Trophoblast cell (in vitro differentiated cells and primary cell): ENCODE data around the gene PRPSAP2.
A peak's percentile ranks its signal among the peaks of the same experiment; 100 is the strongest.

Source experiments
- DNase-seq, 2 donors: peaks; one replicate each; pipeline ENCODE4 v3.0.0-alpha.2; 2016
- H2AFZ ChIP-seq: 2 replicates; pipeline ENCODE4 v1.6.1; 2013; ENCODE audit warnings: low read length, moderate library complexity, mild to moderate bottlenecking; ENCODE audit not compliant: insufficient read depth, poor library complexity
- H2AK5ac ChIP-seq: 2 replicates; pipeline ENCODE4 v1.6.1; 2013; ENCODE audit warnings: mild to moderate bottlenecking, low read length
- H2BK120ac ChIP-seq: 2 replicates; pipeline ENCODE4 v1.6.1; 2013; ENCODE audit warnings: low read length, mild to moderate bottlenecking, moderate library complexity; ENCODE audit not compliant: insufficient read depth, poor library complexity
- H2BK12ac ChIP-seq: 2 replicates; pipeline ENCODE4 v1.6.1; 2013; ENCODE audit warnings: mild to moderate bottlenecking, low read length, moderate library complexity
- H2BK5ac ChIP-seq: 2 replicates; pipeline ENCODE4 v1.6.1; 2013; ENCODE audit warnings: low read length, low read depth, moderate library complexity, mild to moderate bottlenecking; ENCODE audit not compliant: poor library complexity
- H3K14ac ChIP-seq: 2 replicates; pipeline ENCODE4 v1.6.1; 2013; ENCODE audit warnings: mild to moderate bottlenecking, low read length
- H3K18ac ChIP-seq: 2 replicates; pipeline ENCODE4 v1.6.1; 2013; ENCODE audit warnings: mild to moderate bottlenecking, low read length
- H3K23ac ChIP-seq: 2 replicates; pipeline ENCODE4 v1.6.1; 2013; ENCODE audit warnings: low read length
- H3K27ac ChIP-seq: 2 replicates; pipeline ENCODE4 v1.5.1; 2013; ENCODE audit warnings: low read depth, mild to moderate bottlenecking, inconsistent platforms, low read length, moderate library complexity
- H3K27me3 ChIP-seq: 2 replicates; pipeline ENCODE4 v1.6.1; 2013; ENCODE audit warnings: inconsistent platforms, mild to moderate bottlenecking, low read length, moderate library complexity; ENCODE audit not compliant: insufficient read depth
- H3K36me3 ChIP-seq, 2 experiments: 1 replicate in 1 of 2; 2 replicates in 1 of 2; pipeline ENCODE4 v1.6.1; 2013; ENCODE audit warnings: low read length in 2 of 2, mild to moderate bottlenecking in 2 of 2, moderate library complexity in 1 of 2; ENCODE audit not compliant: insufficient read depth in 2 of 2, control insufficient read depth in 1 of 2
- H3K4ac ChIP-seq: 2 replicates; pipeline ENCODE4 v1.6.1; 2013; ENCODE audit warnings: low read depth, mild to moderate bottlenecking, low read length, moderate library complexity
- H3K4me1 ChIP-seq, 2 experiments: 1 replicate in 1 of 2; 2 replicates in 1 of 2; pipeline ENCODE4 v1.6.1; 2013; ENCODE audit warnings: low read length in 2 of 2, mild to moderate bottlenecking in 2 of 2, moderate library complexity in 1 of 2; ENCODE audit not compliant: insufficient read depth in 2 of 2, control insufficient read depth in 1 of 2
- H3K4me2 ChIP-seq: 2 replicates; pipeline ENCODE4 v1.6.1; 2013; ENCODE audit warnings: inconsistent platforms, mild to moderate bottlenecking, low read length, moderate library complexity
- H3K4me3 ChIP-seq: 2 replicates; pipeline ENCODE4 v1.5.1; 2013; ENCODE audit warnings: mild to moderate bottlenecking, low read depth, low read length, inconsistent platforms
- H3K79me1 ChIP-seq: one replicate; pipeline ENCODE4 v1.6.1; 2013; ENCODE audit warnings: low read length
- H3K79me2 ChIP-seq: 2 replicates; pipeline ENCODE4 v1.6.1; 2013; ENCODE audit warnings: low read length, mild to moderate bottlenecking; ENCODE audit not compliant: control insufficient read depth, insufficient read depth, poor library complexity
- H3K9ac ChIP-seq: 2 replicates; pipeline ENCODE4 v1.6.1; 2013; ENCODE audit warnings: mild to moderate bottlenecking, low read length
- H3K9me3 ChIP-seq: 2 replicates; pipeline ENCODE4 v1.6.1; 2013; ENCODE audit warnings: low read depth, mild to moderate bottlenecking, control low read depth, inconsistent platforms, low read length; ENCODE audit not compliant: insufficient read depth
- H4K12ac ChIP-seq: 2 replicates; pipeline ENCODE4 v1.6.1; 2013; ENCODE audit warnings: low read depth, mild to moderate bottlenecking, low read length, moderate library complexity
- H4K8ac ChIP-seq: 2 replicates; pipeline ENCODE4 v1.6.1; 2013; ENCODE audit warnings: low read depth, mild to moderate bottlenecking, low read length, moderate library complexity
- H4K91ac ChIP-seq: one replicate; pipeline ENCODE4 v1.6.1; 2013; ENCODE audit warnings: low read depth, mild to moderate bottlenecking, low read length, moderate library complexity
- WGBS: extraction: QIAGEN DNeasy Blood & Tissue Kit; methylation state at CpG from one replicate; pipeline ENCODE4 v1.1.7; 2013; ENCODE audit warnings: missing lambda C conversion rate; ENCODE audit not compliant: insufficient read length, insufficient coverage; ENCODE audit errors: extremely low coverage; 5-methylcytosine and 5-hydroxymethylcytosine counted together

The PRPSAP2 gene

GRCh38 chr17:18968945-18969887 is 111.3 kb downstream of the PRPSAP2 start:
- Histone ChIP-seq H3K4me3 (no peak overlapping the region), H4K8ac (peak overlapping the region; percentile 54), H2BK120ac (peak overlapping the region; percentile 48), H3K36me3 (peaks cover 29 to 39% of the 10 kb centered on the region in 2 experiments), H4K91ac (peak overlapping the region; percentile 73), H3K27ac (no peak overlapping the region), H2BK5ac (no peak overlapping the region), H3K4ac (no peak overlapping the region), H2BK12ac (peak overlapping the region; percentile 75), H3K79me1 (peaks cover 17% of the 10 kb centered on the region), H3K14ac (peak overlapping the region; percentile 14), H2AFZ (no peak overlapping the region), H3K18ac (peak overlapping the region; percentile 57), H2AK5ac (peak overlapping the region; percentile 65), H4K12ac (no peak overlapping the region), H3K27me3 (no peaks in the 10 kb centered on the region), H3K9me3 (peaks cover 6% of the 10 kb centered on the region), H3K4me2 (no peak overlapping the region), H3K79me2 (no peaks in the 10 kb centered on the region), H3K4me1 (peaks cover 25 to 30% of the 10 kb centered on the region in 2 experiments), H3K9ac (no peak overlapping the region), H3K23ac (no peak overlapping the region)
- no CpG with 5 or more reads among the region's 23 CpGs for WGBS
- peak; percentile 85 to 87 for DNase-seq

- Histone ChIP-seq H3K36me3 (peaks cover 33 to 46% of the 10 kb centered on the region in 2 experiments), H3K27ac (no peak overlapping the region), H2BK12ac (no peak overlapping the region), H2BK5ac (no peak overlapping the region), H2AK5ac (no peak overlapping the region), H3K23ac (no peak overlapping the region), H3K4ac (no peak overlapping the region), H3K4me1 (peaks cover 25 to 26% of the 10 kb centered on the region in 2 experiments), H3K14ac (no peak overlapping the region), H3K9ac (no peak overlapping the region), H3K27me3 (no peaks in the 10 kb centered on the region), H3K79me2 (no peaks in the 10 kb centered on the region), H3K79me1 (peaks cover 13% of the 10 kb centered on the region), H4K12ac (no peak overlapping the region), H3K18ac (no peak overlapping the region), H4K91ac (no peak overlapping the region), H3K4me2 (no peak overlapping the region), H2AFZ (no peak overlapping the region), H3K9me3 (peaks cover 6% of the 10 kb centered on the region), H3K4me3 (no peak overlapping the region), H4K8ac (no peak overlapping the region), H2BK120ac (no peak overlapping the region)
- no peak for DNase-seq
- WGBS = no CpG with 5 or more reads among the region's 28 CpGs
Observed at GRCh38 chr17:18970582-18971480, 112.9 kb downstream of the PRPSAP2 start.

- Histone ChIP-seq H2BK120ac (no peak overlapping the region), H3K23ac (no peak overlapping the region), H3K79me1 (peaks cover 13% of the 10 kb centered on the region), H3K18ac (no peak overlapping the region), H4K8ac (no peak overlapping the region), H3K14ac (no peak overlapping the region), H2AFZ (no peak overlapping the region), H3K4ac (no peak overlapping the region), H3K9me3 (peaks cover 6% of the 10 kb centered on the region), H3K4me2 (no peak overlapping the region), H3K27ac (no peak overlapping the region), H4K91ac (no peak overlapping the region), H3K9ac (no peak overlapping the region), H2BK12ac (no peak overlapping the region), H2BK5ac (no peak overlapping the region), H3K4me3 (no peak overlapping the region), H3K4me1 (peaks cover 25 to 26% of the 10 kb centered on the region in 2 experiments), H3K27me3 (no peaks in the 10 kb centered on the region), H3K36me3 (peaks cover 40 to 53% of the 10 kb centered on the region in 2 experiments), H3K79me2 (no peaks in the 10 kb centered on the region), H2AK5ac (no peak overlapping the region), H4K12ac (no peak overlapping the region)
- no peak for DNase-seq
- no CpG with 5 or more reads among the region's 7 CpGs for WGBS
Observed at GRCh38 chr17:18971801-18972200, 113.9 kb downstream of the PRPSAP2 start.

- no peak overlapping the region for H4K91ac ChIP-seq
Observed at GRCh38 chr17:18974407-18975149, 116.6 kb downstream of the PRPSAP2 start.

More at GRCh38 chr17:18974407-18975149, 116.6 kb downstream of the PRPSAP2 start:
- no peak for DNase-seq
- no peak overlapping the region for H3K4ac ChIP-seq
- no peak overlapping the region for H4K8ac ChIP-seq
- no peaks in the 10 kb centered on the region for H3K79me2 ChIP-seq
- no peak overlapping the region for H2BK12ac ChIP-seq
- no peaks in the 10 kb centered on the region for H3K79me1 ChIP-seq
- H3K9me3 ChIP-seq = peaks cover 4% of the 10 kb centered on the region
- no peak overlapping the region for H2BK5ac ChIP-seq
- WGBS = no CpG with 5 or more reads among the region's 10 CpGs
- H3K23ac ChIP-seq = no peak overlapping the region
- no peaks in the 10 kb centered on the region for H3K4me1 ChIP-seq
- no peak overlapping the region for H2AK5ac ChIP-seq
- no peak overlapping the region for H3K4me3 ChIP-seq
- no peak overlapping the region for H3K14ac ChIP-seq
- no peak overlapping the region for H3K4me2 ChIP-seq
- no peak overlapping the region for H3K27ac ChIP-seq
- H2AFZ ChIP-seq = no peak overlapping the region
- H3K36me3 ChIP-seq = peaks cover 67 to 68% of the 10 kb centered on the region in 2 experiments
- no peak overlapping the region for H4K12ac ChIP-seq
- H2BK120ac ChIP-seq = no peak overlapping the region
- no peak overlapping the region for H3K18ac ChIP-seq
- no peaks in the 10 kb centered on the region for H3K27me3 ChIP-seq
- H3K9ac ChIP-seq = no peak overlapping the region
